Neural crest cell (in vitro differentiated cells): ENCODE results near the gene PRKAR2B. TPM values are rescaled to one million over a fixed set of nuclear protein-coding genes. Genes with fewer than 3 reads are reported as not detected.

Experiments
- DNase-seq: peaks from one replicate; pipeline ENCODE4 v3.0.0; 2021; ENCODE audit warnings: low read depth, mixed read lengths, low spot score
- H3K27ac Mint-ChIP-seq: one replicate; pipeline ENCODE4 v1.8.0; 2021; ENCODE audit warnings: mild to moderate bottlenecking, mixed read lengths; ENCODE audit not compliant: unreplicated experiment
- H3K27me3 Mint-ChIP-seq: 2 replicates; pipeline ENCODE4 v1.8.0; 2021; ENCODE audit warnings: low read depth, mild to moderate bottlenecking, mixed read lengths
- H3K36me3 Mint-ChIP-seq: 2 replicates; pipeline ENCODE4 v1.8.0; 2021; ENCODE audit warnings: low read depth, mild to moderate bottlenecking, mixed read lengths
- H3K4me1 Mint-ChIP-seq: 2 replicates; pipeline ENCODE4 v1.8.0; 2021; ENCODE audit warnings: mixed read lengths
- H3K4me3 Mint-ChIP-seq: one replicate; pipeline ENCODE4 v1.8.0; 2021; ENCODE audit warnings: mild to moderate bottlenecking, mixed read lengths
- H3K9me3 Mint-ChIP-seq: 2 replicates; pipeline ENCODE4 v1.8.0; 2021; ENCODE audit warnings: mixed read lengths
- CTCF ChIP-seq: fragments of 200-600 bp; sonication (generic); conservative IDR thresholded peaks from 2 replicates; pipeline ENCODE4 v1.5.0; 2021; ENCODE audit warnings: antibody characterized with exemption, mild to moderate bottlenecking
- total RNA-seq: library from RNA; stranded (reverse); gene quantifications from 2 replicates; pipeline ENCODE4 v1.2.1, GENCODE V29; 2021

The PRKAR2B gene
- total RNA-seq, 1 donor from 2014 or later: 14.4 TPM

- Mint-ChIP-seq H3K4me1 (no peaks in the 10 kb centered on the region), H3K4me3 (no peak overlapping the region), H3K27ac (no peak overlapping the region), H3K27me3 (no peaks in the 10 kb centered on the region), H3K36me3 (no peaks in the 10 kb centered on the region), H3K9me3 (no peaks in the 10 kb centered on the region)
- no peak for DNase-seq
- TF ChIP-seq CTCF: no peak
These were observed 32.5 kb downstream of the PRKAR2B start for GRCh38 chr7:107076781-107077698.

- H3K27me3 Mint-ChIP-seq: no peaks in the 10 kb centered on the region
- H3K4me1 Mint-ChIP-seq: no peaks in the 10 kb centered on the region
- H3K4me3 Mint-ChIP-seq: no peak overlapping the region
- H3K27ac Mint-ChIP-seq: no peak overlapping the region
- no peak for TF ChIP-seq CTCF
- no peak for DNase-seq
- no peaks in the 10 kb centered on the region for H3K36me3 Mint-ChIP-seq
- H3K9me3 Mint-ChIP-seq: no peaks in the 10 kb centered on the region
These were observed 33.4 kb downstream of the PRKAR2B start for GRCh38 chr7:107077699-107078516.

- TF ChIP-seq CTCF: no peak
- Mint-ChIP-seq H3K27ac (no peak overlapping the region), H3K27me3 (no peaks in the 10 kb centered on the region), H3K4me1 (no peaks in the 10 kb centered on the region), H3K36me3 (no peaks in the 10 kb centered on the region), H3K9me3 (no peaks in the 10 kb centered on the region), H3K4me3 (no peak overlapping the region)
- no peak for DNase-seq
These were observed 34.0 kb downstream of the PRKAR2B start for GRCh38 chr7:107078517-107078966.

- TF ChIP-seq CTCF: no peak
- no peak for DNase-seq
- no peaks in the 10 kb centered on the region for H3K4me1 Mint-ChIP-seq
- no peak overlapping the region for H3K27ac Mint-ChIP-seq
- H3K4me3 Mint-ChIP-seq: no peak overlapping the region
- no peaks in the 10 kb centered on the region for H3K36me3 Mint-ChIP-seq
- no peaks in the 10 kb centered on the region for H3K27me3 Mint-ChIP-seq
- no peaks in the 10 kb centered on the region for H3K9me3 Mint-ChIP-seq
These were observed 34.9 kb downstream of the PRKAR2B start for GRCh38 chr7:107079212-107079940.

- H3K27ac Mint-ChIP-seq: no peak overlapping the region
These were observed 35.6 kb downstream of the PRKAR2B start for GRCh38 chr7:107080099-107080505.

More at GRCh38 chr7:107080099-107080505, 35.6 kb downstream of the PRKAR2B start:
- Mint-ChIP-seq H3K27me3 (no peaks in the 10 kb centered on the region), H3K4me3 (no peak overlapping the region), H3K9me3 (no peaks in the 10 kb centered on the region), H3K36me3 (no peaks in the 10 kb centered on the region), H3K4me1 (no peaks in the 10 kb centered on the region)
- no peak for TF ChIP-seq CTCF
- no peak for DNase-seq
